Ovary (tissue), 9 donors: ENCODE measurements around the gene DHRS9. TPM values are rescaled to one million over a fixed set of nuclear protein-coding genes. Genes with fewer than 3 reads are reported as not detected.

Experiments
- DNase-seq, 5 donors: peaks; one replicate each; pipeline ENCODE4 v3.0.0-alpha.2; 2019 to 2020
- H3K27ac ChIP-seq, 2 donors: fragments of 200-600 bp; one replicate each; pipeline versions ENCODE4 v1.5.1 to v1.8.0; 2019 to 2022
- H3K27me3 ChIP-seq: fragments of 200-600 bp; one replicate; pipeline ENCODE4 v1.8.0; 2022
- H3K36me3 ChIP-seq: fragments of 200-600 bp; sonication (generic); one replicate; pipeline ENCODE4 v1.5.1; 2019
- H3K4me1 ChIP-seq: one replicate; pipeline ENCODE4 v1.8.1; 2013; ENCODE audit warnings: mild to moderate bottlenecking, moderate library complexity; ENCODE audit not compliant: insufficient read depth
- H3K4me3 ChIP-seq: fragments of 200-600 bp; sonication (generic); one replicate; pipeline ENCODE4 v1.5.1; 2017
- H3K9me3 ChIP-seq, 2 donors: fragments of 200-600 bp in 1 of 2; sonication (generic) in 1 of 2; one replicate each; pipeline versions ENCODE4 v1.5.1 to v1.8.1; 2013 to 2019; ENCODE audit warnings: mild to moderate bottlenecking in 1 of 2, moderate library complexity in 1 of 2
- EP300 ChIP-seq: sonication (generic); formaldehyde crosslinking; IDR thresholded peaks from one replicate; pipeline ENCODE4 v1.6.1; 2017; ENCODE audit warnings: antibody characterized with exemption
- POLR2A ChIP-seq: fragments of 450-650 bp; IDR thresholded peaks from one replicate; pipeline ENCODE4 v1.6.1; 2017; ENCODE audit warnings: antibody characterized with exemption, mild to moderate bottlenecking, moderate library complexity
- WGBS, 3 donors: extraction: QIAGEN DNeasy Blood & Tissue Kit in 1 of 3; methylation state at CpG; one replicate each; pipeline versions ENCODE4 v1.1.5 to v1.1.7; 2013 to 2017; 5-methylcytosine and 5-hydroxymethylcytosine counted together
- intact Hi-C, 4 donors: fragments of 100-400 bp; cut with DNase I; formaldehyde crosslinking; loops; one replicate each; pipeline versions ENCODE4 v1.11.0 to v1.15.1; 2022 to 2023
- polyA plus RNA-seq, 2 donors: library from polyadenylated mRNA; stranded (reverse); fragments of 200-250 nt in 1 of 2; fragments of 350-450 nt in 1 of 2; fragmentation: Illumina TruSeq in 1 of 2; extraction: RNeasy Lipid Tissue Mini Kit (QIAGEN cat#74804) in 1 of 2; gene quantifications; one replicate each; pipeline ENCODE4 v1.2.3, GENCODE V29; 2013 to 2014
- total RNA-seq, 7 donors: library from RNA; depleted of rRNA in 2 of 7; stranded (reverse); fragments of >200 nt in 2 of 7; fragmentation: NEBNext Ultra II Directional in 3 of 7; extraction: Animal tissue kit (Norgen Biotek cat#: 25700) in 3 of 7; gene quantifications; one replicate each; pipeline versions ENCODE4 v1.1.0 to v1.2.4, GENCODE V29; 2016 to 2023
- TF ChIP-seq, protein P1 (sequence below), 3 donors: fragments of 450-650 bp in 2 of 3; fragments of 200-600 bp in 1 of 3; IDR thresholded peaks; one replicate each; pipeline versions ENCODE4 v1.5.1 to v1.8.0; 2016 to 2022; ENCODE audit warnings: antibody characterized with exemption in 3 of 3, mild to moderate bottlenecking in 1 of 3
- donor health status: DM: no; HTN: no; CAD: no; lungs with moderate emphysema.
- donor health status: DM: no; HTN: no; CAD: no.
- donor health status: Bipolar disorder and iron deficiency.
- donor health status: DM: yes; HTN: yes; CAD: no.
- donor health status: DM: no; HTN: no; CAD: no.
- donor health status: DM: yes; HTN: yes; CAD: no.

DHRS9 gene
- total and polyA plus RNA-seq, 9 donors = 0.23 to 19.5 (median 0.37) TPM; not detected in 1

DNA sequence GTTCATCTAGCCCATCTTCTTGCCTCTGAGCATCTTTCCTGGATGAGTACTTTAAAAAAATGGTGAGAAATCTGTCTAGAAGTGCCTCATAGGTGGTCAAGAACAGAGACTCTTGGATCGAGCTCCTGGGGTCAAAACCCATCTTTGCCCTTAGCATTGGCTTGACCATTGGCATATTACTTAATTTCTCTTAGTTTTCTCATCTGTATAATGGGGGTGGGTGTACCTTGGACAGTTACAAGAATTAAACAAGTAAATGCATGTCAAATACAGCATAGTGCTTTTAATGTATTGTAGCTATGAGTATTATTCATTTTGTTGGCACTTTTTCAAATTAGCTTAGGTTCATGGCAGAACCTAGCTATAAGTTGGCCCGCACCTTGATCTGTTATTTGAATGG, 36.8 kb downstream of the DHRS9 start:
- H3K27ac ChIP-seq = no peak overlapping the region
- WGBS, 3 donors = 78 to 92% (median 92%) methylated on average over 2 of the region's 2 CpGs
- no peak overlapping the region for H3K4me3 ChIP-seq
- intact Hi-C loops = no loop called here
- TF ChIP-seq EP300 (no peak), POLR2A (no peak)
- TF ChIP-seq, protein P1, sequence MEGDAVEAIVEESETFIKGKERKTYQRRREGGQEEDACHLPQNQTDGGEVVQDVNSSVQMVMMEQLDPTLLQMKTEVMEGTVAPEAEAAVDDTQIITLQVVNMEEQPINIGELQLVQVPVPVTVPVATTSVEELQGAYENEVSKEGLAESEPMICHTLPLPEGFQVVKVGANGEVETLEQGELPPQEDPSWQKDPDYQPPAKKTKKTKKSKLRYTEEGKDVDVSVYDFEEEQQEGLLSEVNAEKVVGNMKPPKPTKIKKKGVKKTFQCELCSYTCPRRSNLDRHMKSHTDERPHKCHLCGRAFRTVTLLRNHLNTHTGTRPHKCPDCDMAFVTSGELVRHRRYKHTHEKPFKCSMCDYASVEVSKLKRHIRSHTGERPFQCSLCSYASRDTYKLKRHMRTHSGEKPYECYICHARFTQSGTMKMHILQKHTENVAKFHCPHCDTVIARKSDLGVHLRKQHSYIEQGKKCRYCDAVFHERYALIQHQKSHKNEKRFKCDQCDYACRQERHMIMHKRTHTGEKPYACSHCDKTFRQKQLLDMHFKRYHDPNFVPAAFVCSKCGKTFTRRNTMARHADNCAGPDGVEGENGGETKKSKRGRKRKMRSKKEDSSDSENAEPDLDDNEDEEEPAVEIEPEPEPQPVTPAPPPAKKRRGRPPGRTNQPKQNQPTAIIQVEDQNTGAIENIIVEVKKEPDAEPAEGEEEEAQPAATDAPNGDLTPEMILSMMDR (IDR thresholded peaks at IDR 0.05) = no peak
- H3K27me3 ChIP-seq = no peaks in the 10 kb centered on the region
- no peaks in the 10 kb centered on the region for H3K9me3 ChIP-seq
- no peaks in the 10 kb centered on the region for H3K36me3 ChIP-seq
- DNase-seq = no peak
- H3K4me1 ChIP-seq = no peaks in the 10 kb centered on the region

DNA sequence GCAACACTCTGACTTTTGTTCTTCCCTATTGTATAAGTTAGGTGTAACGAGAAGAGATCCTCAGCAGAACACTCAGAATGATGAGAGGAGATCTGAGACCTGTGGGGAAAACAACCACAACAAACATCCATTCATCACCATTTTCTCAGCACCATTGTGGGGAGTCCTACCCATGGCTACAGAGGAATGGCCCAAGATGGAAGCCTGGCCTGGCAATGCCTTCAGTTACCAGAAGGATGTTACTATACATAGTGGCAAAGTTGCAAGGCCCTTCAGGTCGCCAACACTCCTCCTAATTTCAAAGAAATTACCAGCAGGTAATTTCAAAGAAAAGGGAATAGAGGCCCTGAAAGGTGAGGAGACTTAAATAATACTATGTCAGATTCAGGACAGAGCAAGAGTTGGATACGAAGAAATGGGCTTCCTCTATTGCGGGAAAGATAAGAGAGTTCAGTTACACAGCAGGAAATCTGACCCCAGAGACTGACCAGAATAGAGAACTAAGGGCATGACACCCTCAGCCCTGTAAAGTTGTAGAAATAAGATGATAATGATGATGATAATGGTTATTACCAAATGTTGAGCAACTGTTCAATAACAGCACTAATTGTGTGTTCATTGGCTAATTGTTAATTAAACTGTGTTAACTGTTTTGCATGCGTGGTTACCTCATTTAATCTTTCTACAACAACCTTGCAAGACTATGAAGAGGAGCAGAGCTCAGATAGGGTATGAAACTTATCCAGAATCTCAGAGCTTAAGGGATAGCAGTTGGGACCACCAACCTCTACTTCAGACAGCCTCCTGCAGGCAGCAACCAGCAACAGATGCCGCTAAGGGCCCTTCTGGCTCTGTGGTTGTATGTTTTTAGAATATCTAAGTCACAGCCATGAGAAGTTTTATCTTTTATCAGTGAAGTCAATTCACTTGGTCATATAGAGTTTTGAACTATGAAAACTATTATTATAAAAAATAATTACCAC, 37.5 kb downstream of the DHRS9 start:
- TF ChIP-seq POLR2A (no peak), EP300 (no peak)
- TF ChIP-seq, protein P1 (IDR thresholded peaks at IDR 0.05) = no peak
- H3K9me3 ChIP-seq = no peaks in the 10 kb centered on the region
- intact Hi-C loops = no loop called here
- 80 to 84% (median 83%) methylated on average over 6 of the region's 6 CpGs for WGBS, 3 donors
- no peaks in the 10 kb centered on the region for H3K27me3 ChIP-seq
- no peaks in the 10 kb centered on the region for H3K4me1 ChIP-seq
- H3K27ac ChIP-seq = no peak overlapping the region
- H3K36me3 ChIP-seq = no peaks in the 10 kb centered on the region
- no peak overlapping the region for H3K4me3 ChIP-seq
- no peak for DNase-seq

DNA sequence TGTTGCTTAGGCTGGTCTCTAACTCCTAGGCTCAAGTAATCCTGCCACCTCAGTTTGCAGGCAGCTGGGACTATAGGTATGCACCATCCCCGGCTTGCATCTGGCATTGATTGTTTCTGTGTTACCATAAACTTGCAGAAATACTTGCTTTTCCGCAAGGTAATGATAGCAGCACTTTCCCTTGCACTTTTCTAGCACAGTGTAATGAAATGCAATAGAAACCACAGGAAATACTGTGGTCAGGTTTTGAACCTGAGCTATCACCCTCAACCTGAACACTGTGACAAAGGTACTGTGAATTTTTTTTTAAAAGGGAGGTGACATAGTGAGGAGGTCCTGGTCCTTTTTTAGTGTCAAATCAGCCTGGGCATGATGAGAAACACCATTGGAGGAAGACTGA, 38.3 kb downstream of the DHRS9 start:
- Histone ChIP-seq H3K27ac (no peak overlapping the region), H3K36me3 (no peaks in the 10 kb centered on the region), H3K27me3 (no peaks in the 10 kb centered on the region), H3K4me1 (no peaks in the 10 kb centered on the region), H3K9me3 (no peaks in the 10 kb centered on the region), H3K4me3 (no peak overlapping the region)
- WGBS, 3 donors = 66 to 78% (median 77%) methylated on average over 2 of the region's 2 CpGs
- no peak for DNase-seq
- no peak for TF ChIP-seq EP300
- no peak for TF ChIP-seq POLR2A
- TF ChIP-seq, protein P1 (IDR thresholded peaks at IDR 0.05) = no peak
- intact Hi-C loops = no loop called here

DNA sequence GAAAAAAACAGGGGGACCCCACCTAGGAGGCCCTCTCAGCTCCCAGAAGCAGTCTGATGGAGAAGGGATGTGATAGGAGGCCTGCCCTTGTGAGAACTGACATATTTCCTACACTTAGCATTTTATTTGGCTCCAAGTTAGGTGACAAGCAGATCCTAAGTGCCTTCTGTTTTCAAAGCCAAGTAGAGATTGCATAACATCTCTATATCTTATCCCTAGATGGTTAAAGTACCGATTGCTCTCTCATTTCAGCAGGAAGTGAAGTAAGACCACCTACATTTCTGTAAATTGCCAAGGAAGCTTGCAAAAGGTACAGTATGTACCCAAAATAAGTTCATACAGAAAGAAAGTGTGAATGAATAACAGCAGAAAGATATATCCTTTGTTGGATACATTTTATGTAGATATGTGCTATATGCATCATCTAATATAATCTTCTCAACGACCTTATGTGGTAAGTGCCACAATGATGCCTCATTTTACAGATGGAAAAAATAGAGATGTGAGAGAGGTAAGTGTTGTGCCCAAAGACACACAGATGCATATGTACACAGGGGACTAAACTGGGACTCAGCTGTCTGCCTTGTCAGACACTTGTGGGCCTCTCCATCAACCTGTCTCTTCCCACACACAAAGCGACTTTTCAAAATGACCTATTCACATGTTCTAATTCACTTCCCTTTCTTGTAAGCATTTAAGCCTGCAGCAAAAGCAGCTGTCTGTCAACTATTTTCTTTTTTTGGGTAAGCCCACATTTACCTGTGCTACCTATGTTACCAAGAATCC, 38.9 kb downstream of the DHRS9 start:
- WGBS, 3 donors = 56 to 66% (median 57%) methylated on average over 3 of the region's 3 CpGs
- DNase-seq = no peak
- no peaks in the 10 kb centered on the region for H3K4me1 ChIP-seq

More for the DNA sequence above, 38.9 kb downstream of the DHRS9 start:
- intact Hi-C loops = no loop called here
- Histone ChIP-seq H3K27ac (no peak overlapping the region), H3K9me3 (no peaks in the 10 kb centered on the region), H3K27me3 (no peaks in the 10 kb centered on the region), H3K36me3 (no peaks in the 10 kb centered on the region), H3K4me3 (no peak overlapping the region)
- TF ChIP-seq POLR2A (no peak), EP300 (no peak)
- TF ChIP-seq, protein P1 (IDR thresholded peaks at IDR 0.05) = no peak
